GM12801 (cell line): ENCODE results near the gene MAST4.

Experiments
- TF ChIP-seq, protein P1 (sequence below): IDR thresholded peaks from one replicate; pipeline ENCODE4 v1.5.1; 2011; ENCODE audit warnings: control low read depth; ENCODE audit not compliant: insufficient read length; ENCODE audit errors: extremely low read depth

The MAST4 gene

DNA sequence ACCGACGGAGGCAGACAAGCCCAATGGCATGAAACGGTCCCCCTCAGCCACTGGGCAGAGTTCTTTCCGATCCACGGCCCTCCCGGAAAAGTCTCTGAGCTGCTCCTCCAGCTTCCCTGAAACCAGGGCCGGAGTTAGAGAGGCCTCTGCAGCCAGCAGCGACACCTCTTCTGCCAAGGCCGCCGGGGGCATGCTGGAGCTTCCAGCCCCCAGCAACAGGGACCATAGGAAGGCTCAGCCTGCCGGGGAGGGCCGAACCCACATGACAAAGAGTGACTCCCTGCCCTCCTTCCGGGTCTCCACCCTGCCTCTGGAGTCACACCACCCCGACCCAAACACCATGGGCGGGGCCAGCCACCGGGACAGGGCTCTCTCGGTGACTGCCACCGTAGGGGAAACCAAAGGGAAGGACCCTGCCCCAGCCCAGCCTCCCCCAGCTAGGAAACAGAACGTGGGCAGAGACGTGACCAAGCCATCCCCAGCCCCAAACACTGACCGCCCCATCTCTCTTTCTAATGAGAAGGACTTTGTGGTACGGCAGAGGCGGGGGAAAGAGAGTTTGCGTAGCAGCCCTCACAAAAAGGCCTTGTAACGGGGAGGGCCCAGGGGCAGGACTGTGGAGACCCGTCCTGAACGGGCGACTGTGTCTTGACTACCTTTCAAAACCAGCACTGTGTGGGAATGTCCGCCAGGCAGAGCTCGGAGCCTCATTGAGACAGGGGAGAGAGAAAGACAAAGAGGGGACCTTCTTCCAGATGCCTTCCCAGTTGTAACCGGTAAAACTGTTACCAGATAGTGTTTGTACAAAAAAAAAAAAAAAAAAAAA lies 570.5 kb downstream of the MAST4 start:
- TF ChIP-seq, protein P1, sequence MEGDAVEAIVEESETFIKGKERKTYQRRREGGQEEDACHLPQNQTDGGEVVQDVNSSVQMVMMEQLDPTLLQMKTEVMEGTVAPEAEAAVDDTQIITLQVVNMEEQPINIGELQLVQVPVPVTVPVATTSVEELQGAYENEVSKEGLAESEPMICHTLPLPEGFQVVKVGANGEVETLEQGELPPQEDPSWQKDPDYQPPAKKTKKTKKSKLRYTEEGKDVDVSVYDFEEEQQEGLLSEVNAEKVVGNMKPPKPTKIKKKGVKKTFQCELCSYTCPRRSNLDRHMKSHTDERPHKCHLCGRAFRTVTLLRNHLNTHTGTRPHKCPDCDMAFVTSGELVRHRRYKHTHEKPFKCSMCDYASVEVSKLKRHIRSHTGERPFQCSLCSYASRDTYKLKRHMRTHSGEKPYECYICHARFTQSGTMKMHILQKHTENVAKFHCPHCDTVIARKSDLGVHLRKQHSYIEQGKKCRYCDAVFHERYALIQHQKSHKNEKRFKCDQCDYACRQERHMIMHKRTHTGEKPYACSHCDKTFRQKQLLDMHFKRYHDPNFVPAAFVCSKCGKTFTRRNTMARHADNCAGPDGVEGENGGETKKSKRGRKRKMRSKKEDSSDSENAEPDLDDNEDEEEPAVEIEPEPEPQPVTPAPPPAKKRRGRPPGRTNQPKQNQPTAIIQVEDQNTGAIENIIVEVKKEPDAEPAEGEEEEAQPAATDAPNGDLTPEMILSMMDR, result no peak

DNA sequence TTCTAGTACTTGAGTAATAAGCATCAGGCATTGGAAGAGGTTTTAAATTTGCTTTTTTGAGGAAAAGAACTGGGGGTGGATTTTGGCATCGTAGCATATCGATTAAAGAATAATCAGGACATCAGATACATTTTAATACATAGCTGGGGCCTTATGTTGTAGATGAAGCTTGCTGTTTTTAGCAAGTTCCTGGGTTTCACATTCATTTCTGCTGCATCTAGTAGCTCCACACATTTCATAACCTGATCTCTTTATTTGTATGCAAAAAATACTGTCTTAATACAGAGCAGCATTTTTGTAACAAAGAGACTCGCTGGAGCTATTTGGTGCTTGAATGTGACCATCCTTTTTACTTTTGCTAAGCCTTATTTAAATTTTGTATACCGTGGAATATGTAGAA lies 571.9 kb downstream of the MAST4 start:
- TF ChIP-seq, protein P1, result no peak

DNA sequence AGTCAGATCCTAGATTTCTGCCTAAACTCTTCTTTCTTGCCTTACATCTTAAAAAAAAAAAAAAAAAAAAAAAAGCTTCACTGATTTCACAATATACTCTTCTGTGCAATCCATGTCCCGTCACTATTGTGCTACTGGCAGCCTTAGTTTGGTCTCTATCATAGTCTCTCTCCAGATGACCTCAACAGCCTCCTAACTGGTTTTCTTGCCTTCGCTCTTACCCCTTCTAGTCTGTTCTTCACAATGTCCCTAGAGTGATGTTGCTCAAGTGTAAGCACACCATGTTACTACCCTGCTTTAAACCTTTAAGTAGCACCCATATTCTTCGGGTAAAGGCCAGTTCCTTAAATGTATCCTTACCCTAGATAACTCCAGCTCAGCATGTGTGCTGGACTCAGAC lies 574.6 kb downstream of the MAST4 start:
- TF ChIP-seq, protein P1, result no peak

- TF ChIP-seq, protein P1, result no peak
Observed at GRCh38 chr5:67173959-67174358, 577.8 kb downstream of the MAST4 start.

GRCh38 chr5:67176936-67177335 lies 580.7 kb downstream of the MAST4 start:
- TF ChIP-seq, protein P1, result no peak

- TF ChIP-seq, protein P1, result no peak
Observed at GRCh38 chr5:67178085-67178484, 581.9 kb downstream of the MAST4 start.

DNA sequence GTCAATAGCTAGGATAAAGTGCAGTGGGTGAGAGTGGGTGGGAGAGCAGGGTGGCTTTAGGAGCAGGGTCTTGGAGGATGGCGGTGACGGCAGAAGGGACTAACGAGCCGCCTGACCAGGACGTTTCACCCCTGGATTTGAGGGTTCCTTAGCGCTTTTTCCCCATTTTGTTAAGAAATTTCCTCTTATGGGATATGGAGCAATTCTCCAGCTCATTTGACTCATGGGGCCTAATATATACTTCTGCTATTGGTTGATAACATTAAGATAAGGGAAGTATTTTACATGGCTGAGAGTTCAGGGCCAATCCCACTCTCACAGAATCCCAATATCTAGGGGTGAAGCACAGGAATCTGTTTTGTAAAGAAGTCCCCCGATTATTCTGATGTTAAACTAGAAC lies 582.8 kb downstream of the MAST4 start:
- TF ChIP-seq, protein P1, result no peak
